SK-N-SH treated with all-trans-retinoic acid at 6 μM for 48 hours (cell line): ENCODE measurements around the gene MAP3K6.

Source experiments
- ATAC-seq: fragments of 200-7000 bp; cut with Tn5 transposase; 3 replicates; pipeline ENCODE4 v1.9.1; 2020; ENCODE audit warnings: mild to moderate bottlenecking, moderate library complexity
- BACH2 ChIP-seq: fragments of 250-450 bp; sonication (Bioruptor Pico); IDR thresholded peaks from 2 replicates; pipeline ENCODE4 v1.9.0; 2021; ENCODE audit warnings: mild to moderate bottlenecking, borderline replicate concordance
- CREB5 ChIP-seq: fragments of 250-450 bp; sonication (Bioruptor Pico); IDR thresholded peaks from 2 replicates; pipeline ENCODE4 v1.5.1; 2020; ENCODE audit warnings: low read depth, mild to moderate bottlenecking, moderate library complexity
- CSDC2 ChIP-seq: fragments of 250-450 bp; sonication (Bioruptor Pico); IDR thresholded peaks from 2 replicates; pipeline ENCODE4 v1.5.0; 2020; ENCODE audit warnings: mild to moderate bottlenecking, moderate library complexity
- ESRRG ChIP-seq: fragments of 250-450 bp; sonication (Bioruptor Pico); IDR thresholded peaks from 2 replicates; pipeline ENCODE4 v1.6.1; 2021; ENCODE audit warnings: mild to moderate bottlenecking
- GLIS3 ChIP-seq: fragments of 250-450 bp; sonication (Bioruptor Pico); IDR thresholded peaks from 2 replicates; pipeline ENCODE4 v1.5.0; 2020; ENCODE audit warnings: mild to moderate bottlenecking, moderate library complexity
- ISL1 ChIP-seq: fragments of 250-450 bp; sonication (Bioruptor Pico); IDR thresholded peaks from 2 replicates; pipeline ENCODE4 v2.1.2; 2022; ENCODE audit warnings: mild to moderate bottlenecking, moderate library complexity
- OSR1 ChIP-seq: fragments of 250-450 bp; sonication (Bioruptor Pico); IDR thresholded peaks from 2 replicates; pipeline ENCODE4 v1.8.0; 2022; ENCODE audit warnings: moderate library complexity, mild to moderate bottlenecking, inconsistent platforms
- PATZ1 ChIP-seq: fragments of 250-450 bp; sonication (Bioruptor Pico); IDR thresholded peaks from 2 replicates; pipeline ENCODE4 v1.8.0; 2020; ENCODE audit warnings: mild to moderate bottlenecking, moderate library complexity, borderline replicate concordance
- POU6F1 ChIP-seq: fragments of 250-450 bp; sonication (Bioruptor Pico); IDR thresholded peaks from 2 replicates; pipeline ENCODE4 v1.8.0; 2021; ENCODE audit warnings: low read depth, mild to moderate bottlenecking, moderate library complexity, borderline replicate concordance
- PPARA ChIP-seq: fragments of 250-450 bp; sonication (Bioruptor Pico); IDR thresholded peaks from 2 replicates; pipeline ENCODE4 v1.5.0; 2020; ENCODE audit warnings: mild to moderate bottlenecking, borderline replicate concordance
- RARB ChIP-seq: fragments of 250-450 bp; sonication (Bioruptor Pico); IDR thresholded peaks from 2 replicates; pipeline ENCODE4 v1.8.0; 2021; ENCODE audit warnings: mild to moderate bottlenecking, moderate library complexity
- SNAI2 ChIP-seq: fragments of 250-450 bp; sonication (Bioruptor Pico); IDR thresholded peaks from 2 replicates; pipeline ENCODE4 v1.5.0; 2020; ENCODE audit warnings: mild to moderate bottlenecking, moderate library complexity
- TCF4 ChIP-seq: fragments of 250-450 bp; sonication (Bioruptor Pico); IDR thresholded peaks from 2 replicates; pipeline ENCODE4 v1.8.0; 2021; ENCODE audit warnings: mild to moderate bottlenecking, moderate library complexity, borderline replicate concordance
- TOX ChIP-seq: fragments of 250-450 bp; sonication (Bioruptor Pico); IDR thresholded peaks from 2 replicates; pipeline ENCODE4 v1.8.0; 2021; ENCODE audit warnings: mild to moderate bottlenecking, moderate library complexity, borderline replicate concordance
- TSHZ2 ChIP-seq: fragments of 250-450 bp; sonication (Bioruptor Pico); IDR thresholded peaks from 2 replicates; pipeline ENCODE4 v1.5.0; 2020; ENCODE audit warnings: mild to moderate bottlenecking, moderate library complexity
- ZC3H10 ChIP-seq: fragments of 250-450 bp; sonication (Bioruptor Pico); IDR thresholded peaks from 2 replicates; pipeline ENCODE4 v1.5.1; 2021; ENCODE audit warnings: mild to moderate bottlenecking, moderate library complexity
- ZFP3 ChIP-seq: fragments of 250-450 bp; sonication (Bioruptor Pico); IDR thresholded peaks from 2 replicates; pipeline ENCODE4 v1.5.0; 2020; ENCODE audit warnings: mild to moderate bottlenecking, moderate library complexity
- ZFP30 ChIP-seq: fragments of 450-650 bp; formaldehyde crosslinking; IDR thresholded peaks from 2 replicates; pipeline ENCODE4 v1.5.0; 2022; ENCODE audit warnings: mild to moderate bottlenecking, moderate library complexity
- ZNF565 ChIP-seq: fragments of 450-650 bp; formaldehyde crosslinking; conservative IDR thresholded peaks from 2 replicates; pipeline ENCODE4 v1.5.0; 2020; ENCODE audit warnings: low read depth, mild to moderate bottlenecking, moderate library complexity
- ZNF70 ChIP-seq: fragments of 450-650 bp; formaldehyde crosslinking; IDR thresholded peaks from 2 replicates; pipeline ENCODE4 v1.5.0; 2020; ENCODE audit warnings: mild to moderate bottlenecking, moderate library complexity
- ZNF8 ChIP-seq: fragments of 450-650 bp; formaldehyde crosslinking; IDR thresholded peaks from 2 replicates; pipeline ENCODE4 v1.5.0; 2020; ENCODE audit warnings: mild to moderate bottlenecking, moderate library complexity

MAP3K6 gene

DNA sequence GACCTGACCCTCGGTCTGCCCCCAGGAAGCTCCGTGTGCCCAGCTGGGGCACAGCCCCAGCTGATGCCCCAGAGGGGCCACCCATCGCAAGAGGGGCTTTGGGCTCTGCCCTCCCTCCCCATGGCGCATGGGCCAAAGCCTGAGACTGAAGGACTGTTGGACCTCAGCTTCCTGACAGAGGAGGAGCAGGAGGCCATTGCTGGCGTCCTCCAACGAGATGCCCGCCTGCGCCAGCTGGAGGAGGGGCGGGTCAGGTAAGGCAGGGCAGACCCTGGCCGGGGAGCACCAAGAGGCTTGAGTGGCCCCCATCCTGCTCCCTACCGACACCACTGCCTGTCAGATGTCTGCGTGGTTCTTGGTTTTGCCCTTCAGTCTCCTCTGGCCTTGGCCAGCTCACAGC lies 21.5 kb downstream of the MAP3K6 start:
- no peak for ATAC-seq
- TF ChIP-seq TOX (CRISPR knock-in tag) (no peak), ZNF70 (CRISPR knock-in tag) (no peak), ZC3H10 (CRISPR knock-in tag) (no peak), POU6F1 (CRISPR knock-in tag) (no peak), CREB5 (CRISPR knock-in tag) (no peak), GLIS3 (no peak), ZFP3 (CRISPR knock-in tag) (no peak), ESRRG (CRISPR knock-in tag) (no peak), OSR1 (no peak), SNAI2 (CRISPR knock-in tag) (no peak), PPARA (CRISPR knock-in tag) (no peak), CSDC2 (CRISPR knock-in tag) (no peak), ZFP30 (CRISPR knock-in tag) (no peak), BACH2 (CRISPR knock-in tag) (no peak), ISL1 (no peak), TSHZ2 (CRISPR knock-in tag) (no peak)

DNA sequence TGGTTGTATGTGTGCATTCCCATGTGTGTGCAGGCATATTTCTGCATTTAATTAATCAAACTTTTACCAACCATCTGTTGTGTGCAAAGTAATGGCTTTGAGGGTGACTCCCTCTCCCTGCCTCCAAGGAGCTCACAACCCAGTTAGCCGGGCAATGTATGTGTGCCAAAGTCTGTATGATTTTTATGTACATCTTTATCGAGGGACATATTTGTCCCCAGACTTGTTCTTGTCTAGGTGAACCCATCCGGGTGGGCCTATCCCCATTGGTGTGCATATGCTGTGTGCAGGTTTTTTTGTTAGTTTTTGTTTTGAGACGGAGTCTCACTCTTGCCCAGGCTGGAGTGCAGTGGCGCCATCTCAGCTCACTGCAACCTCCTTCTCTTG lies 23.1 kb downstream of the MAP3K6 start:
- no peak for ATAC-seq
- TF ChIP-seq ZFP3 (CRISPR knock-in tag) (no peak), CSDC2 (CRISPR knock-in tag) (no peak), ZNF565 (no peak), ZC3H10 (CRISPR knock-in tag) (no peak), ZFP30 (CRISPR knock-in tag) (no peak)
- TF ChIP-seq, all 23 proteins: peak for 0

DNA sequence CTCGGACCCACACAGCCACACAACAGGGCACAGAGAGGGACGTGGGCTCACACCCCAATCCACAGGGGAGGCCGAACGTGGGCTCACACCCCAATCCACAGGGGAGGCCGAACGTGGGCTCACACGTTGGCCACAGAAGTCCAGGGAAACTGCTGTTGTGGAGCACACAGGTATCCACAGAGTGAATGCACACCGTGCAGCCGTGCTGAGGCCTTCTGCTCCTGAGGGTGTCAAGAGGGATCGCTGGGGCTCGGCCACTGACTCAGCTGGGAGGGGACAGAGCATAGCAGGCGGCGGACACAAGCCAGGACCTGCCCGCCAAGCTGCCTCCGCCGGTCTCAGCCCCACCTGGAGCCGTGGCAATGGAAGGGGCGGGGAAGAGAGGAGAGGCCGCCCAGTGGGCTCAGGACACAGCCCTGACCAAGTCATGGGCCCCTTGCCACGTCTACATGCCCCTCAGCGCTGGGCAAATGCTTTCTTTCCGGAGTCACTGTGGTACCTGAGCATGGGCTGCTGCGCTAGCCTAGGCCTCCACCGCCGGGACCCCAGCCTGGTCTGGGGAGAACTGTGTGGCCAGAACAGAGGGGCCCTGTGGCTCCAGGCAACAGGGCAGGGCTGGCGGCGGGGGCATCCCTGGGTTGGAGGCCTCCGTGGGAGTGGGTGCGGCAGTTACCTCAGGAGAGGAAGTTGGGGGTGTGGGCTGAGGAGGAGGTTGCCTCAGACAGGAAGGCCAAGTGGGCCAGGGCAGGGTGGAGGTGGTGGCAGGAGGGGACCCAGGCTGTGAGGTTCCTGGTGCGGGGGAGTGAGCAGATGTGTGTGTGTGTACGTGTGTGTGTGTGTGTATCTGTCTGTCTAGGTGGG lies 23.8 kb downstream of the MAP3K6 start:
- TF ChIP-seq RARB (CRISPR knock-in tag) (no peak), POU6F1 (CRISPR knock-in tag) (no peak), TCF4 (no peak), TSHZ2 (CRISPR knock-in tag) (no peak), ZNF8 (no peak), SNAI2 (CRISPR knock-in tag) (no peak), BACH2 (CRISPR knock-in tag) (no peak), TOX (CRISPR knock-in tag) (no peak), PATZ1 (CRISPR knock-in tag) (no peak), ZNF70 (CRISPR knock-in tag) (no peak), OSR1 (no peak), ZFP3 (CRISPR knock-in tag) (no peak), ISL1 (no peak), CSDC2 (CRISPR knock-in tag) (no peak)
- ATAC-seq: no peak
